Nephron (organoid): ENCODE measurements around the gene TRANK1.
"Not testable (repeated sequence)": the region's sequence is repeated elsewhere in the genome, so short reads cannot be mapped to it uniquely, and the experiment has no call there.

Experiments
- H3K27ac Mint-ChIP-seq, 3 experiments: 2 replicates each; pipeline ENCODE4 v1.8.0; 2020; ENCODE audit warnings: mixed read lengths in 3 of 3, mild to moderate bottlenecking in 2 of 3, moderate library complexity in 1 of 3
- H3K27me3 Mint-ChIP-seq: 2 replicates; pipeline ENCODE4 v1.8.0; 2021; ENCODE audit warnings: low read depth, mild to moderate bottlenecking, moderate library complexity, mixed read lengths
- H3K36me3 Mint-ChIP-seq: 2 replicates; pipeline ENCODE4 v1.8.0; 2020; ENCODE audit warnings: low read depth, mixed read lengths
- H3K4me1 Mint-ChIP-seq: 2 replicates; pipeline ENCODE4 v1.8.0; 2020; ENCODE audit warnings: mixed read lengths
- H3K4me3 Mint-ChIP-seq, 3 experiments: 2 replicates each; pipeline ENCODE4 v1.8.0; 2020; ENCODE audit warnings: mild to moderate bottlenecking in 3 of 3, mixed read lengths in 3 of 3, moderate library complexity in 2 of 3
- H3K9me3 Mint-ChIP-seq: 2 replicates; pipeline ENCODE4 v1.8.0; 2020; ENCODE audit warnings: mixed read lengths
- TF ChIP-seq, protein P1 (sequence below), 3 experiments: fragments of 200-600 bp; sonication (generic); IDR thresholded peaks; one replicate each; pipeline ENCODE4 v1.5.0; 2021; ENCODE audit warnings: antibody characterized with exemption in 3 of 3; ENCODE audit not compliant: unreplicated experiment in 3 of 3

The TRANK1 gene

DNA sequence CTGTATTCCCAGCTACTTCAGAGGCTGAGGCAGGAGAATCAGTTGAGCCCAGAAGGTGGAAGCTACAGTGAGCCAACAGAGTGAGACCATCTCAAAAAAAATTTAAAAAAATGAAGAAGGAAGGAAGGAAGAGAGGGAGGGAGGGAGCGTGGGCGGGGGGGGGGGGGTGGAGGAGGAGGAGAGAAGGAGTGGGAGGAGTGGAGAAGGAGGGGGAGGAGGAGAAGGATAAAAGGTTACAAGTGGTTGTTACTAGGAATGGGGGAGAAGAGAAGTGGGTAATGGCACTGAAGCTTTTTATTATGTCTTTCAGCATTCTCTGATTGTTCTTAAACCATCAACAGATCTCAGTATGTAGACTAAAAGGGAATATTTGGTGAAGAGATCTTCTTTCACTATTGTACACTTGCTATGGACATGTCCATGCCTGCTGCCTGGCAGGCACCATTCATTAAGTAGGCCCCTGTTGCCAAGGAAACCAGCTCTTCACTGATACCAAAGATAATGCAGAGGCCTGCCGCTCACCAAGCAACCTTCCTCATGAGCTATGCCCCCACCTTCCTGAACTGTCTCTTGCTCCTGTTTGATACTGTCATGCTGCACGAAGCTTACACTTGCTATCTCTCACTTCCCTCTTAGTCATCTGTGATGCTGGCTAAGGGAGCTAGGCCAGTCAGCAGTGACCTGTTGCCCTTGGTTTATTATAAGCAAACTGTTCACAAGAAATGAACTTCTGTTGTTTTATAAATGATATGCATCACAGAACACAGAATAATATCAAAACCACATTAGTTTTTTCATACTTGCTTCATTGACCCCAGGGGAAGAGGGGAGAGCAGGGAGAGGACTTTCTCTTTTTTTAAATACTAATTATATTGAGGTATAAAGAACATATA, 24.9 kb upstream of the TRANK1 start:
- H3K9me3 Mint-ChIP-seq, result no peaks in the 10 kb centered on the region
- no peaks in the 10 kb centered on the region for H3K36me3 Mint-ChIP-seq
- TF ChIP-seq, protein P1, sequence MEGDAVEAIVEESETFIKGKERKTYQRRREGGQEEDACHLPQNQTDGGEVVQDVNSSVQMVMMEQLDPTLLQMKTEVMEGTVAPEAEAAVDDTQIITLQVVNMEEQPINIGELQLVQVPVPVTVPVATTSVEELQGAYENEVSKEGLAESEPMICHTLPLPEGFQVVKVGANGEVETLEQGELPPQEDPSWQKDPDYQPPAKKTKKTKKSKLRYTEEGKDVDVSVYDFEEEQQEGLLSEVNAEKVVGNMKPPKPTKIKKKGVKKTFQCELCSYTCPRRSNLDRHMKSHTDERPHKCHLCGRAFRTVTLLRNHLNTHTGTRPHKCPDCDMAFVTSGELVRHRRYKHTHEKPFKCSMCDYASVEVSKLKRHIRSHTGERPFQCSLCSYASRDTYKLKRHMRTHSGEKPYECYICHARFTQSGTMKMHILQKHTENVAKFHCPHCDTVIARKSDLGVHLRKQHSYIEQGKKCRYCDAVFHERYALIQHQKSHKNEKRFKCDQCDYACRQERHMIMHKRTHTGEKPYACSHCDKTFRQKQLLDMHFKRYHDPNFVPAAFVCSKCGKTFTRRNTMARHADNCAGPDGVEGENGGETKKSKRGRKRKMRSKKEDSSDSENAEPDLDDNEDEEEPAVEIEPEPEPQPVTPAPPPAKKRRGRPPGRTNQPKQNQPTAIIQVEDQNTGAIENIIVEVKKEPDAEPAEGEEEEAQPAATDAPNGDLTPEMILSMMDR (IDR thresholded peaks at IDR 0.05; ENCODE audit: unreplicated experiment in 3 of 3), result no peak
- peak overlapping the region in 2 of 3 experiments; percentile 7 to 22 for H3K27ac Mint-ChIP-seq
- H3K27me3 Mint-ChIP-seq, result no peaks in the 10 kb centered on the region
- no peak overlapping the region for H3K4me3 Mint-ChIP-seq
- peaks cover 6% of the 10 kb centered on the region for H3K4me1 Mint-ChIP-seq

DNA sequence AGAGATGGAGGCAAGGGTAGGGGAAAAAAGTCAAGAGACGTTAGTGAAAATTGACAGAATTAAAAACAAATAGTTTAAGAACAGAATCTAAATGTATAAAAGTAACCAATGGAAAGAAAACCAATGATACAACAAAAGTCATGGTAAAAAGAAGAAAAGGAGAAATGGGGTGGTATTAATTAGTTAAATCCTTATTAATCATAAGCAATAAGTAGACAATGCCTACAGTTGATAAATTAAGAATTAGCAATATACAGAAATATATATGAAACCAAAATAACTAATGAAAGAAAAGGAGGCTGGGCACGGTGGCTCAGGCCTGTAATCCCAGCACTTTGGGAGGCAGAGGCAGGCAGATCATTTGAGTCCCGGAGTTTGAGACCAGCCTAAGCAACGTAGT, 24.2 kb upstream of the TRANK1 start:
- H3K4me1 Mint-ChIP-seq, result peaks cover 6% of the 10 kb centered on the region
- no peak overlapping the region for H3K4me3 Mint-ChIP-seq
- peak overlapping the region in 1 of 3 experiments; percentile 7 for H3K27ac Mint-ChIP-seq
- H3K27me3 Mint-ChIP-seq, result no peaks in the 10 kb centered on the region
- no peaks in the 10 kb centered on the region for H3K9me3 Mint-ChIP-seq
- TF ChIP-seq, protein P1 (IDR thresholded peaks at IDR 0.05; ENCODE audit: unreplicated experiment in 3 of 3), result no peak
- H3K36me3 Mint-ChIP-seq, result no peaks in the 10 kb centered on the region

DNA sequence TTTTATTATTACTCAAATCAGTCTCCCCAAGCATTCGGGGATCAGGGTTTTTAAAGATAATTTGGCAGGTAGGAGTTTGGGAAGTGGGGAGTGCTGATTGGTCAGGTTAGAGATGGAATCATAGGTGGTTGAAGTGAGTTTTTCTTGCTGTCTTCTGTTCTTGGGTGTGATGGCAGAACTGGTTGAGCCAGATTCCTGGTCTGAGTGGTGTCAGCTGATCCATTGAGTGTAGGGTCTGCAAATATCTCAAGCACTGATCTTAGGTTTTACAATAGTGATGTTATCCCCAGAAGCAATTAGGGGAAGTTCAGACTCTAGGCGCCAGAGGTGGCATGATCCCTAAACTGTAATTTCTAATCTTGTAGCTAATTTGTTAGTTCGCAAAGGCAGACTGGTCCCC, 20.6 kb upstream of the TRANK1 start:
- no peaks in the 10 kb centered on the region for H3K36me3 Mint-ChIP-seq
- TF ChIP-seq, protein P1 (IDR thresholded peaks at IDR 0.05; ENCODE audit: unreplicated experiment in 3 of 3), result no peak
- H3K4me1 Mint-ChIP-seq, result peaks cover 6% of the 10 kb centered on the region
- peak overlapping the region in 2 of 3 experiments; percentile 49 for H3K27ac Mint-ChIP-seq
- H3K9me3 Mint-ChIP-seq, result no peaks in the 10 kb centered on the region
- H3K4me3 Mint-ChIP-seq, result no peak overlapping the region
- H3K27me3 Mint-ChIP-seq, result no peaks in the 10 kb centered on the region

DNA sequence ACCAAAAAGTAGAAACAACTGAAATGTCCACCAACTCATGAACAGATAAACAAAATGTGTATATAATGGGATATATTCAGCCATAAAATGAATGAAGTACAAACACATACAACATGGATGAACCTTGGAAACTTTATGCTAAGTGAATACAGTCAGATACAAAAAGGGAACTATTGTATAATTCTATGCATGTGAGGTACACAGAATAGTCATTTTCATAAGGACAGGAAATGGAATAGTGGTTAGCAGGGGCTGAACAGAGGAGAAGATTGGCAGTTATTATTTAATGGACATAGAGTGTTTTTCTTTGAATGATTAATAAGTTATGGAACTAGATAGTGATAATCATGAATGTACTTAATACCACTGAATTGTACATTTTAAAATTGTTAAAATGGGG, 20.0 kb upstream of the TRANK1 start:
- H3K4me3 Mint-ChIP-seq, result no peak overlapping the region
- no peaks in the 10 kb centered on the region for H3K27me3 Mint-ChIP-seq
- no peaks in the 10 kb centered on the region for H3K36me3 Mint-ChIP-seq
- H3K27ac Mint-ChIP-seq, result no peak overlapping the region
- no peaks in the 10 kb centered on the region for H3K9me3 Mint-ChIP-seq
- TF ChIP-seq, protein P1 (IDR thresholded peaks at IDR 0.05; ENCODE audit: unreplicated experiment in 3 of 3), result no peak
- H3K4me1 Mint-ChIP-seq, result peaks cover 4% of the 10 kb centered on the region

DNA sequence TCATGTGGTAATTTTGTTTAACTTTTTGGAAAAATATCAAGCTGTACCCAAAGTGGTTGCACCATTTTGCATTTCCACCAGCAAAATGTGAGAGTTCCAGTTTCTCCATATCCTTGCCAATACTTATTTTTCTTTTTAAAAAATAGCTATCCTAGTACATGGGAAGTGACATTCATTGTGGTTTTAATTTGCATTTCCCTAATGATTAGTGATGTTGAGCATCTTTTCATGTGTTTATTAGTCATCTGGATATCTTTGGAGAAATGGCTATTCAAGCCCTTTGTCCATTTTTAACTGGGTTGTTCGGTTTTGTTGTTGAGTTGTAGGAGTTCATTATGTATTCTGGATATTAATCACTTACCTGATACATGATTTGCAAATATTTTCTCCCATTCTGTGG, 19.5 kb upstream of the TRANK1 start:
- Mint-ChIP-seq H3K36me3 (no peaks in the 10 kb centered on the region), H3K27ac (no peak overlapping the region), H3K4me3 (no peak overlapping the region), H3K4me1 (peaks cover 5% of the 10 kb centered on the region), H3K9me3 (no peaks in the 10 kb centered on the region), H3K27me3 (no peaks in the 10 kb centered on the region)
- TF ChIP-seq, protein P1 (IDR thresholded peaks at IDR 0.05; ENCODE audit: unreplicated experiment in 3 of 3), result no peak

DNA sequence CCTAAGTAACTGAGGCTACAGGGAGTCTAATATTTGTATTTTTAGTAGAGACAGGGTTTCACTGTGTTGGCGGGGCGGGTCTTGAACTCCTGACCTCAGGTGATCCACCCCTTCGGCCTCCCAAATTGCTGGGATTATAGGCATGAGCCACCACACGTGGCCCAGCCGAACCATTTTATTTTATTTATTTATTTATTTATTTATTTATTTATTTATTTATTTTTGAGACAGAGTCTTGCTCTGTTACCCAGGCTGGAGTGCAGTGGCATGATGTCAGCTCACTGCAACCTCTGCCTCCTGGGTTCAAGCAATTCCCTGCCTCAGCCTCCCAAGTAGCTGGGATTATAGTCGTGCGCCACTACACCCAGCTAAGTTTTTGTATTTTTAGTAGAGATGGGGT, 18.2 kb upstream of the TRANK1 start:
- H3K4me3 Mint-ChIP-seq, H3K27ac Mint-ChIP-seq, H3K27me3 Mint-ChIP-seq, H3K4me1 Mint-ChIP-seq, H3K9me3 Mint-ChIP-seq, H3K36me3 Mint-ChIP-seq: not testable (repeated sequence)
